Astrocyte (in vitro differentiated cells and primary cell): ENCODE data around the gene RNU1-1.
"Not testable (repeated sequence)": the region's sequence is repeated elsewhere in the genome, so short reads cannot be mapped to it uniquely, and the experiment has no call there.

Experiments
- CTCF ChIP-seq: IDR thresholded peaks from 2 replicates; pipeline ENCODE4 v1.5.1; 2011; ENCODE audit warnings: low read depth, mild to moderate bottlenecking, inconsistent platforms, low read length, moderate library complexity; ENCODE audit not compliant: insufficient read depth
- EZH2 ChIP-seq: IDR thresholded peaks from 2 replicates; pipeline ENCODE4 v1.6.1; 2012; ENCODE audit warnings: mild to moderate bottlenecking, low read length, inconsistent platforms; ENCODE audit not compliant: insufficient read depth

GRCh38 chr1:16511926-16512325 is 2.2 kb downstream of the RNU1-1 start:
- not testable (repeated sequence) for TF ChIP-seq CTCF, EZH2
